Posterior cingulate gyrus (tissue), 11 donors: Measurements from ENCODE around the gene LLGL1.

Source experiments
- DNase-seq, 10 donors: peaks; one replicate each; pipeline versions ENCODE4 v3.0.0 to v3.0.0-alpha.2; 2020 to 2021; ENCODE audit warnings: mixed read lengths in 3 of 10
- intact Hi-C: fragments of 100-400 bp; cut with DNase I; formaldehyde crosslinking; loops from one replicate; pipeline ENCODE4 v1.15.1; 2023

Gene LLGL1

DNA sequence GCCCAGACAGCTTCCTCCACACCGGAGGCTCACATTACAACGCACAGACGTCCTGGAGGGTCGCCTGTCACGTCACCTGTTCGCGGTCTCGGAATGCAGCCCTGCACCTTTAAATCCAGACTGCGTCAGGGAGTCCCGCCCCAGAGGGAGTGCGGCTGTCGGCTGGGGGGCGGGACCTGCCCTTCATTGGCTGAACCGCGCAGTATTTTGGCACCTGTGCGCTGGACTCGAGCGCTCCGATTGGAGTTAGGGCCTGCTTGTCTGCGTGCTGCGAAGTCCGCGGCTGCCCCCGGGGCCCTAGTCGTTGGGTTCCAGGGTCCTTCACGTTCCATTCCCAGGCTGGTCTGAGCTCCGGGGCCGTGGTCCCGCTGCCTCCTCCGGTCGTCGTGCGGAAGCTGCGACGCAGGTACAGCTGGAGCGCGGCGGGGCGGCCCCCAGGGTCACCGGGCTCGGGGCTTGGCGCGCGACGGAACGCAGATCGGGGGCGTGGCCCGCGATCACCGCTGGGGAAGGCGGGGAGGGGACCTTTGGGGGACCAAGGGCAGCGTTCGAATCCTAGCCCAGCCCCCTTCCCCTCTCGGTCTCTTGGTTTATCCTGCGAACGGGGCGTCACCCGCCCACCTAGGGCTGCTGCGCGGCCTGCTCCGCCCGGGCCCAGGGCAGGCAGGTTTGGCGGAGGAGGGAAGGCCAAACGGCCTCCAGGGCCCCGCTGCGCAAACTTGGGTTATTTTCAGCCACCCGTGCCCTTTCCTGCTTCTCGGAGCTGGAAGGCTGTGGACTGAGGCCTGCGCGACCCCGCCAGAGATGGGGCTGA lies 35.1 kb downstream of the LLGL1 start, which contains the start of gene MIEF2:
Gene MIEF2 (plus strand): TSS at position 331 of the 814 bp plus-strand sequence. CDS start 2,059 bp downstream, outside the sequence.
- intact Hi-C loops: loop anchor here (2.0 to 5.0 kb wide), 2 partner anchors 33 to 54 kb away; partner anchors contain the start of genes LLGL1, SMCR8 and TOP3A
- peak; percentile 93 to 100 (median 96) for DNase-seq

DNA sequence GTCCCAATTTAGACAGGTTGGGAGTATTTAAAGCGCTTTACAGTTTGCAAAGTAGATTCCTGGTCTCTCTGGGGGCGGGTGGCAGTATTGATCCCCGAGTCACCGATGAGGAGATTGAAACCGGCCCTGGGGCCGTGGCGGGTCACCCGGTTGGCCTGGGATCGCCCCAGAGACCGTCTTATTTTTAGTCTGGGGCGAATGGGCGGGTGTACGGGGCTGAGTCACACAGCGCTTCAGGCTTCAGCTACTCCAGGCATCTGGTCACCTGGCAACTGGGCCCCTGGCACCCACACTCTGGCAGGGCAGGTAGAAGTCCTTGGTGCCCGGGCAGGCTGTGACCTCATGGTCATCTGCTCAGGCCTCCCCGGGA lies 35.7 kb downstream of the LLGL1 start:
- DNase-seq: peak in 4 of 10 donors; percentile 29 to 86 (median 64)
- intact Hi-C loops: loop anchor here (2.0 to 5.0 kb wide), 2 partner anchors 34 to 54 kb away; partner anchors contain the start of genes LLGL1, SMCR8 and TOP3A

DNA sequence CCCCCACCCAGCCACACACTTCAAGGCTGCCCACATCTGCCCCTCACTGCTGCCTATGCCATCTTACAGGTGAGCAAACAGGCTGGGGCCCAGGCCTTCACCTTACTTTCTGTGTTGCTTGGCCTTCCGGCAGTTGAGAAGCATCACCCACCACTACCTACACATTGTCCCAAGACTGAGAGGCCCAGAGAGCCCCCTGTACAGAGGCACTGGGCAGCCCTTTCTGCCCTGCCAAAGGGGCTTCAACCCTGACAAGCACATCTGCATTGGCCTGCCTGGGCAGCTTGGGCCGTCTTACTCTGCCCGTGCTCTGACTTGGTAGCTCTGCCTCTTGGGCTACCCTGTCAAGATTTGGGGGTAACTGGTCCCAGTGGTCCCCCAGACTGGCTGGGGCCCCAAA lies 36.2 kb downstream of the LLGL1 start:
- intact Hi-C loops: loop anchor here (2.0 to 5.0 kb wide), 2 partner anchors 34 to 53 kb away; partner anchors contain the start of genes LLGL1, SMCR8 and TOP3A
- peak in 1 of 10 donors; percentile 71 for DNase-seq

DNA sequence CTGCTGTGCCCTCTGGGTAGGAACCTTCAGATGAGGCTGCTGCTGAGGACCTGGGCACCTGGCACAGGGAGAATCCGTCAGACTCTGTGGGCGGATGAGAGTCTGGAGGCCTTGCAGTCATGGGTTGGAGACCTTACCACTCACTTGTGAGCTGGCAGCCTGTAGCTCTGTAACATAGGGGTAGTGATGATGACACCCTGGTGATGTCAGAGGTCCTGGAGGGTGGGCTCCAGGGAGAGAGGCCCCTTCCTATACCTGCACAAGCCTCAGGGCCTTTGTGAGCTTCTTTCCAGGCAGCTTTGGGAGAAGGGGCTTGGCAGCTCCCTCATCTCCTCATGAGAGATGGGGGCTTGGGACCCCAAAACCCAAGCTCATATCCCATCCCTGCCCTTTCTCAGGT lies 36.7 kb downstream of the LLGL1 start:
- no peak for DNase-seq
- intact Hi-C loops: loop anchor here (5.0 kb wide), 1 partner anchor 35 kb away; the partner anchor contains the start of gene LLGL1

DNA sequence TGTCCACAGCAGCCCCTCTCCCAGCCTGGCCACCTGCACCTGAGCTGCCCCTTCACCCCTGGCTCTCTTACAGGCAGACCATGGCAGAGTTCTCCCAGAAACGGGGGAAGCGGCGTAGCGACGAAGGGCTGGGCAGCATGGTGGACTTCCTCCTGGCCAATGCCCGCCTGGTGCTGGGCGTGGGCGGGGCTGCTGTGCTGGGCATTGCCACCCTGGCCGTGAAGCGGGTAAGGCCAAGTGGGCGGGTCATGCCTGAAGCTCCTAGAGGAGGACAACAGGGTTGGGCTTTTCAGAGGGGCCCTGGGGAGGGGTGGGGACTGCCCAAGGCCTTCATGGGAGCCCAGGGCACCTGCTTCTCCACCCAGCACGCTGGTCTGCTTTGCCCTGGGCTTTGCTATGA lies 37.2 kb downstream of the LLGL1 start:
- intact Hi-C loops: loop anchor here (5.0 kb wide), 1 partner anchor 35 kb away; the partner anchor contains the start of gene LLGL1
- no peak for DNase-seq

DNA sequence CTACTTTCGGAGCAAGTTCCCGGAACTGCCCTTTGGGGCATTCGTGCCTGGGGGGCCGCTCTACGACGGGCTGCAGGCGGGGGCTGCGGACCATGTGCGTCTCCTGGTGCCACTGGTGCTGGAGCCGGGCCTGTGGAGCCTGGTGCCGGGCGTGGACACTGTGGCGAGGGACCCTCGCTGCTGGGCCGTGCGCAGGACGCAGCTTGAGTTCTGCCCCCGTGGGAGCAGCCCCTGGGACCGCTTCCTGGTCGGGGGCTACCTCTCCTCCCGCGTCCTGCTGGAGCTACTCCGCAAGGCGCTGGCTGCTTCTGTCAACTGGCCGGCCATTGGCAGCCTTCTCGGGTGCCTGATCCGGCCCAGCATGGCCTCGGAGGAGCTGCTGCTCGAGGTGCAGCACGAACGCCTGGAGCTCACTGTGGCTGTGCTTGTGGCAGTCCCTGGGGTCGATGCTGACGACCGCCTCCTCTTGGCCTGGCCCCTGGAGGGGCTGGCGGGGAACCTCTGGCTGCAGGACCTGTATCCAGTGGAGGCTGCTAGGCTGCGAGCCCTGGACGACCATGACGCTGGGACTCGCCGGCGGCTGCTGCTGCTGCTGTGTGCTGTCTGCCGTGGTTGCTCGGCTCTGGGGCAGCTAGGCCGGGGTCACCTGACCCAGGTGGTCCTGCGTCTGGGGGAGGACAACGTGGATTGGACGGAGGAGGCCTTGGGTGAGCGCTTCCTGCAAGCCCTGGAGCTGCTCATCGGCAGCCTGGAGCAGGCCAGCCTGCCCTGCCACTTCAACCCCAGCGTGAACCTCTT lies 38.6 kb downstream of the LLGL1 start:
- DNase-seq: no peak
- intact Hi-C loops: loop anchor here (5.0 kb wide), 1 partner anchor 37 kb away; the partner anchor contains the start of gene LLGL1

DNA sequence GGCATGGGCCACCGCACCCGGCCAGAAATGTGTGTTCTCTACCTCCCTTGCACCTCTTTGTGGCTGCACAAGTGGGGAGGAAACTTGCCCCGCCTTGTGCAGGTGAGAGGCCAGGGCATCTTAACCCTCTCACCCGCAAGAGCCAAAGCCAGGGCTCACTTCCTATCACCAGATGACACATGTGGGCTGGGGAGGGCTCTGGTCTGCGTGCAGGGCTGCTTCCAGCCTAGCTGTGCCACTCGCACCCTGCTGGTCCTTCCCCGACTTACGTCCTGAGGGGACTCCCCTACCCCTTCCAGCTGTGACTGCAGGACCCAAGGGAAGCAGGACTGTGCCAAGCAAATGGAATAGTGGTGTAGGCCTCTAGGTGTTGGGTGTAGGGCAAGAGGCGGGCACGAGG lies 41.9 kb downstream of the LLGL1 start:
- intact Hi-C loops: no loop called here
- DNase-seq: peak in 1 of 10 donors; percentile 40

DNA sequence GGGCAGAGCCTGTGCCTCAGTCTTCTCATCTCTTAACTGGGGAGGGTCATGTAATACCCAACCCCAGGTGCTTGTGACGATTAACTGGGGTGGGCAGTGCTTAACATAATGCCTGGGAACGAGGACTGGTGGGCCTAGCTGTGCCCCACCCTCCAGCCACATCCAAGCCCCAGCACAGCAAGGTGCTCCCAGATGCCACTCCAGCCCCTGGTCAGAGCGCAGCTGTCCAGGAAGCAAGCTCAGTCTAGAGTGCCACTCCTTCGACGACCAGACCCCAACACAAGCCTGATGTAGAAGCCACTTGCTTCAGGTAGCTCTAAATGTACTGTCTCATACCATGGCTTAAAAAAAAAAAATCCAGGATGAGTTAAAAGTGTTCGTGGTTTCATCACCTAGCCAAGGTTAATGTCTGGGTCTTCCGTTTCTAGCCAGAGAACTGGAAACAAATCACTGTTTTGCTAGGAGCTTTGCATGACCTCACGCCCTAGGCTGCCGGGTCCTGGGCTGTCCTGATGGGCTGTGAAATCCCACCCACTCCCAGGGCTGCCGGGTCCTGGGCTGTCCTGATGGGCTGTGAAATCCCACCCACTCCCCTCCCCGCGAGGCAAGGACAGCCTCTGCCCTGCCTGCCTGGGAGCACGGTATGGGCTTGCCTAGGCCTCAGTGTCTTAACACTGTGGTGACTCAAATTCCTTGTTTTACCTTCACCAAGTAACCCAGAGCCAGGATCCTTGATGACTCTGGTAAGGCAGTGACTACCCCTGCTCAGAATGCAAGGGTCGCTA lies 42.7 kb downstream of the LLGL1 start:
- DNase-seq: peak in 1 of 10 donors; percentile 62
- intact Hi-C loops: no loop called here

DNA sequence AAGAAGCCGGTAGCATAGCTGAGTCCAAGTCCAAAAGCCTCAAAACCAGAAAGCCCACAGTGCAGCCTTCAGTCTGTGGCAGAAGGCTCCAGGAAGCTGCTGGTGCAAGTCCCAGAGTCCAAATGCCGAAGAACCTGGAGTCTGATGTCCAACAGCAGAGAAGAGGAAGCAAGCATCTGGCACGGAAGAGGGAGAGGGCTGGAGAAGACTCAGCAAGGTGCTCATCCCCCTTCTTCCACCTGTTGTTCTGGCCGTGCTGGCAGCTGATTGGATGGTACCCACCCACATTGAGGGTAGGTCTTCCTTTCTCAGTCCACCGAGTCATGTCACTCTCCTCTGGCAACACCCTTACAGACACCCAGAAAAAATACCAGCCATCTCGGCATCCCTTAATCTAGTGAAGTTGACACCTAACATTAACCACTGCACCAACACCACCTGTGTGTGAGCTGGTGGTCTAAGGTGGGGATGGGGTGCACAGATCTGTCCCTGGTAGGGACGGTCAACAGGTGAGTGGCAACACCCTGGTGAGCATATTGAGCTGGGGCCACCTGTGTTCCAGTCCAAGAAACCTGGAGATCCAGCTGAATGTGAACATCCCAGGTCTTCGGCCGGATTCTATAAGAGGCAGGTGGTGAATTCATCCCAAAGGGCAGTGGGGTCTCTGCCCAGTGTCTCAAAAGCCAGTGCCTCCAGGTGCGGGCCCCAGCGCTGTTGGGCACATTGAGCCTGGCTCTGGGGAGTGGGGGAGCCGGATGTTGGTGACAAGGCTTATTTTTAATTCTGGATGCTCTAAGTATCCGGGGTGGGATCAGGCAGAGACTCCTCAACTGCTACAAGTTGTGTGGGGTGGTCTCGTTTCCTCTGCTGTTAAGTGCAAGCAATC lies 44.9 kb downstream of the LLGL1 start:
- DNase-seq: peak in 1 of 10 donors; percentile 71
- intact Hi-C loops: no loop called here

DNA sequence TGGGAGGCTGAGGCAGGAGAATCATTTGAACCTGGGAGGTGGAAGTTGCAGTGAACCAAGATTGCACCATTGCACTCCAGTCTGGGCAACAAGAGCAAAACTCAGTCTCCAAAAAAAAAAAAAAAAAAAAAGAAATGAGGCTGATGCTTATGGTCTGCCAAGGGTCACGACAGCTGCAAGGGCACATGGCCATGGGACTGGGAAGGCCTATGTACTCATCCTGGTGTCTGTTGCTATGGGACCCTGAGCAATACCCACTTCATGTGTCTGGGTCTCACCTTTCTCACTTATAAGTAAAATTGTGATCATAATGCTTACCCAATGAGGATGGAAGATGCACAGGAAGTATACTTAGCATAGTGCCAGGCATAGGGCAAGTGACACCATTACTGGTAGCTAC lies 51.6 kb downstream of the LLGL1 start:
- DNase-seq: peak in 1 of 10 donors; percentile 18
- intact Hi-C loops: no loop called here

DNA sequence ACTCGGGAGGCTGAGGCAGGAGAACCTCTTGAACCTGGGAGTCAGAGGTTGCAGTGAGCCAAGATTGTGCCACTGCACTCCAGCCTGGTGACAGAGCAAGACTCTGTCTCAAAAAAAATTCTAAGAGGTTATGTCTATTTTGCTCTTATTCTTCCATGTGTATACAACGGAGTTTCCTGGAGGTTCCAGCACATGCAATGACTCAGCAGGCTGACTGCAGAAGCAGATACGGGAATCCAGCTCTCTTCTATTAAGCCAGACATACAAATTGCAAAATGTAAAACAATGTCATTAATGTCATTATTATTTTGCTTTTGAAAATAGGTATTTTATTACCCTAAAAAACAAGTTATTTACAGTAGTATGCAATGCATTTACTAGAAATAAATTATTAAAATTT lies 53.4 kb downstream of the LLGL1 start:
- intact Hi-C loops: no loop called here
- DNase-seq: no peak

DNA sequence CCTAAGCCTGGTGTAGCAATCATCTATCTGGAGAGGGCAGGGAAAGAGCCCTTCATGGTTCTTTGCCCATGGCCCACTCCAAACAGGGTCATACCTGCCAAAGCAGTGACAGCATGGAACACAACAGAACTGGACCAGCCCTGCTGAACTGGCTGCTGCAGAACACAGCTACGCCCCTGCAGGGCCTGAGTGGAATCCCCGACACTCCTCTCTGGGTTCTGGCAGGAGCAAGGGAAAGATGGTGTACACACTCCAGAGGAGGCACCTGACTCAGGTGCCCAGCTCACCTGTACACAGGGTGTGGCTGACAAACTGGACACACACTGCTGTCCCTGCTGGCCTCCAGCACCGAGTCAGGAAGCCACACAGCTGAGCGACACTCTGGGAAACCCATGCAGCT lies 54.8 kb downstream of the LLGL1 start:
- DNase-seq: peak in 1 of 10 donors; percentile 60
- intact Hi-C loops: no loop called here

DNA sequence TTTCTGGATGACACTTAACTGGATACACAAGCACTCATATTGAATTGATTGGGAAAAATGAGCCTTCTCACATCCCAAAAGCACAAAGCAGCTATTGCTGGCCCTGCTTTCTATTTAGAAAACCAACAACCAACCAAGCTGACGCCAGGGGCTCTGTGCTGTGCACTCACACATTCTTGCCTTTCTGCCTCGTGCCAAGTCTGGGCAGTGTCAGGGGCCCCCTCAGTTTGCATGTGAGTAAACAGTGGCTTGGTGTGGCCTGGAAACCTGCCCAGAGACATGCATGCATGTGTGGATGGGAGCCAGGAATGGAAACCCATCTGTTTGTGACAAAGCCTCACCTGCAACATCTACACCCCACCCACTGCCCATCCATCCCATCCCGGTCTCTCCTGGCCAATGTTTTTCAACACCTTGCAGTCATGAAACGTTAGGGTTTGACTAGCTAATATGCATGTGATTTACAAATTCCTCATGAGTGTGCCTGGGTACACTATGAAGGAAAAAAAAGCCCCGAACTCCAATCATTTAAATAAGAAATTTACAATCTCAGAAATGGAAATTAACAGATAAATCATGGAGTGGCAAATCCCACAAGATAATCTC lies 55.4 kb downstream of the LLGL1 start:
- peak in 1 of 10 donors; percentile 73 for DNase-seq
- intact Hi-C loops: no loop called here

DNA sequence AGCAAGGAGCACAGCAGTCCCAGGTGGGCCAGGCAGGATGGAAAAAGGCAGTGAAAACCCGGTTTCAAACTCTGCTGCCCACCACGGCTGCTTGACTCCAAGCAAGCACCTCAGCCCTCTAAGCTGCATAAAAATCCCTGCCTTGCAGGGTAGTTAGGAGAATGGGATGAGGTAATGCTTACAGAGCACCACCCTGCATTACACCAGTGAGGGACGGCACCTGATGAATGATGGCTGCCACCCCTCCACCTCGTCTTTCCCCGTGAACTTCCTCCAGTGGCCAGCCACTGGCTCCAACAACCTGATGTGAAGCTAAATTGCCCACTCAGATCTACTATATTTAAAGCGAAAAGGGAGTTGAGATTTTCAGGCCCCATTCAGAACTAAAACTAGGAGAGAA lies 56.4 kb downstream of the LLGL1 start:
- DNase-seq: peak in 1 of 10 donors; percentile 7
- intact Hi-C loops: no loop called here

DNA sequence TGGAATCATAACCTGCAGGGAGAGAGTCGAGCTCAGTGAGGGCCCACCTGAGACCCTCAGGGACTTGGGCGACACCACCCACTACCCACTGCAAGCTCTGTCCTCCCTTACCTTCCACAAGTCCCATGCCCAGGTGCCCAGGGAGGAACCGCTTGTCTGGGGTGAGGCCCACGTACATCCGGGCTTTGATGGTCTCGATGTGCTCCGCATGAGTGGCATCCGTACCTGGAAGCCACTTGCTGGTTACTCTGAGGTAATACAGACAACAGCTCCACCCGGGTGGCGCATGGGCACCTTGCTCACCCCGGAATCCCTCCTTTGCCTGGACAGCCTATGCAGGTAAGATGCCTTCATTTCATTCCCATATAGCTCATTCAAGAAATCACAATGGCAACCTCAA lies 59.9 kb downstream of the LLGL1 start:
- DNase-seq: peak in 2 of 10 donors; percentile 47 to 63
- intact Hi-C loops: no loop called here

DNA sequence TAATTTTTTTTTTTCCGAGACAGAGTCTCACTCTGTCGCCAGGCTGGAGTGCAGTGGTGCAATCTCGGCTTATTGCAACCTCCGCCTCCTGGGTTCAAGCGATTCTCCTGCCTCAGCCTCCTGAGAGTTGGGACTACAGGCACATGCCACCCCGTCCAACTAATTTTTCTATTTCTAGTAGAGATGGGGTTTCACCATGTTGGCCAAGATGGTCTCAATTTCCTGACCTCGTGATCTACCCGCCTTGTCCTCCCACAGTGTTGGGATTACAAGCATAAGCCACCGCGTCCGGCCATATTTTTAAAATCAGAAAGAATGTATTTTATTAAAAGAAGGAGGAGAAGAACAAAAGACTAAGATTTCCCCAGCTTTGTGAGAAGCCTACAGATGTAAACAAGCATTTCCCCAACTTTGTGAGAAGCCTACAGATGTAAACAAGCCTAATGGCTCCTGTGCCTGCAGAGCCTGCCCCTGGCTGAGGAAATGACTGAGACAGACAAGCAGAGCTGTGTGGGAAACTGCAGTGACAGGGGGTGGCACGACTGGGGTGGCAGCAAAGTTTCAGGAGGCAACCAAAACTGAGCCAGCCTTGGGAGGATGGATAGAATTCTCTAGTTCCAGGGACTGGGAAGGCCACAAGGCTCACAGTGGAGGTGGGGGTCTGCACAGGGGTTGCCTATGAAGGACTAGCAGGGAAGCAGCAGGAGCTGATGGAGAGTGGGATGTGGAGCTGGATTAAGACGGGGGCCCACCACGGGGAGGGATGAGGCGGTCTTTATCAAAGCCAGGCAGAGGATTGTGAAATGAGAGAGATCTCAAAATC lies 66.5 kb downstream of the LLGL1 start:
- intact Hi-C loops: no loop called here
- peak in 1 of 10 donors; percentile 54 for DNase-seq
